ENCODE measurements around the gene PPP1R9B.
A peak's percentile ranks its signal among the peaks of the same experiment; 100 is the strongest.

PPP1R9B gene

GRCh38 chr17:50090971-50091917, 59.2 kb downstream of the PPP1R9B start:
- DNase-seq (ENCODE audit: low read depth in 2 of 2), result no peak

DNA sequence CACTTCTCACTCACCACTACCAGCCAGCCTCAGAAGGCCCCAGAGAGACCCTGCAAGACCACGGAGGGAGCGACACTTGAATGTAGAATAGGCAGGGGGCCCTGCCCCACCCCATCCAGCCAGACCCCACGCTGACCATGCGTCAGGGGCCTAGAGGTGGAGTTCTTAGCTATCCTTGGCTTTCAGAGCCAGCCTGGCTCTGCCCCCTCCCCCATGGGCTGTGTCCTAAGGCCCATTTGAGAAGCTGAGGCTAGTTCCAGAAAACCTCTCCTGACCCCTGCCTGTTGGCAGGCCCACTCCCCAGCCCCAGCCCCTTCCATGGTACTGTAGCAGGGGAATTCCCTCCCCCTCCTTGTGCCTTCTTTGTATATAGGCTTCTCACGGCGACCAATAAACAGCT, 60.4 kb downstream of the PPP1R9B start:
- DNase-seq (ENCODE audit: low read depth in 2 of 2), result no peak

DNA sequence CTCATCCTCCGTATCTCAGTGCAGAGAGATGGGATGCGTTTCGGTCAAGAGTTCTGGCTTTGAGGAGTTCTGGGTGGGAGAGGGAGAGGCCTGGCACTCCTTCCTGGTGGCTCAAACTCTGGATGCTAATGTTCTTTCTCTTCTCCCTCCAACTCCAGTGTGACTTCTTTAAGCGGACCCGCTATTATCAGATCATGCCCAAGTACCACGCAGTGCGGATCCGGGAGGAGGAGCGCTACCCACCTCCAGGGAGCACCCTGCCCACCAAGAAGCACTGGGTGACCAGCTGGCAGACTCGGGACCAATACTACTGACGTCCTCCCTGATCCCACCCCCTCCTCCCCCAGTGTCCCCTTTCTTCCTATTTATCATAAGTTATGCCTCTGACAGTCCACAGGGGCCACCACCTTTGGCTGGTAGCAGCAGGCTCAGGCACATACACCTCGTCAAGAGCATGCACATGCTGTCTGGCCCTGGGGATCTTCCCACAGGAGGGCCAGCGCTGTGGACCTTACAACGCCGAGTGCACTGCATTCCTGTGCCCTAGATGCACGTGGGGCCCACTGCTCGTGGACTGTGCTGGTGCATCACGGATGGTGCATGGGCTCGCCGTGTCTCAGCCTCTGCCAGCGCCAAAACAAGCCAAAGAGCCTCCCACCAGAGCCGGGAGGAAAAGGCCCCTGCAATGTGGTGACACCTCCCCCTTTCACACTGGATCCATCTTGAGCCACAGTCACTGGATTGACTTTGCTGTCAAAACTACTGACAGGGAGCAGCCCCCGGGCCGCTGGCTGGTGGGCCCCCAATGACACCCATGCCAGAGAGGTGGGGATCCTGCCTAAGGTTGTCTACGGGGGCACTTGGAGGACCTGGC, 61.3 kb downstream of the PPP1R9B start:
- no peak for DNase-seq (ENCODE audit: low read depth in 2 of 2)

DNA sequence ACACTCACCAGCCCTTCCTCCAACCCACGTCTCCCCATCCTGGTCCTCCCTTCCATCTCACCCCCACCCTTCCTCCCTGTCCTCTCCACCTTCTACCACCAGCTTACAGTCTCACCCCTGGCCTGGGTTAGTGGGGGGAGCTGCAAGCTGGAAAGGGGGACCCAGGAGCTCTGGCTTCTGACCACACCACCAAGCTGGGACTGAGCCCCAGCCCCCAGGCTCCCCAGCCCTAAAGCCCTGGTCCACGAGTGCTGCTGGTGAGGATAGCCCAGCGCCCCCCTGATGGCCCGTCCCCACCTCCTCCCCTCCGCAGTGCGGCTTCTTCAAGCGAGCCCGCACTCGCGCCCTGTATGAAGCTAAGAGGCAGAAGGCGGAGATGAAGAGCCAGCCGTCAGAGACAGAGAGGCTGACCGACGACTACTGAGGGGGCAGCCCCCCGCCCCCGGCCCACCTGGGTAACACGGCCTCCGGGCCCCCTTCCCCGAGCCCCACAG, 62.5 kb downstream of the PPP1R9B start:
- DNase-seq (ENCODE audit: low read depth in 2 of 2), result no peak

DNA sequence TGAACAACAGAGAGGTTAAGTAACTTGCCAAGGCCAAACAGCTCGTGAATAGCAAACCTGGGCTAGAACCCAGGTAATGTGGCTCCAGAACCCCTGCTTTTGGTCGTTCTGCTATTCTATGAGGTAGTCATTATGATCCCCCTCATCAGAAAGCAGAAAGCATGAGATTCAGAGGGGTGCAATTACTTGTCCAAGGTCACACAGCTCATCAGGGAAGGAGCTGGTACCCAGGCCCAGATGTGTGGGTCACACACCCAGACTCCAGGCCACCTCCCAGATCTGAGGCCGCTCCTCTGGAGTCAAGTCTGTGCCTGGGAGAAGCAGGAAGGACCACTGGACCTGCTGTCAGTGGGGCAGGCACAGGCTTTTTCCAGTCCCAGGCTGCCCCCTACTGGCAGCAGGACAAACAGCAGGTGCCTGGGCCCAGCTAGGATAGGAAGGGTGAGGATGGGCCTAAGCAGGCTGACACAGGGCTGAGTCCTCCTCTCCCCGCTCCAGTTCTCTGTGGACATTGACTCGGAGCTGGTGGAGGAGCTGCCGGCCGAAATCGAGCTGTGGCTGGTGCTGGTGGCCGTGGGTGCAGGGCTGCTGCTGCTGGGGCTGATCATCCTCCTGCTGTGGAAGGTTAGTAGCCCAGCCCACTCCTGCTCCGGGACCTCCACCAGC, 63.1 kb downstream of the PPP1R9B start:
- peak; percentile 43 to 59 for DNase-seq (ENCODE audit: low read depth in 2 of 2)
